Left lung (tissue), 10 donors: ENCODE data around the gene EVA1C. TPM values are rescaled to one million over a fixed set of nuclear protein-coding genes. Genes with fewer than 3 reads are reported as not detected.

Experiments used
- ATAC-seq: fragments of 200-7000 bp; cut with Tn5 transposase; one replicate; pipeline ENCODE4 v1.9.1; 2020; ENCODE audit warnings: moderate library complexity
- DNase-seq, 4 donors: peaks; one replicate each; pipeline ENCODE4 v3.0.0-alpha.2; 2013 to 2020
- H3K27ac ChIP-seq, 2 donors: fragments of 200-600 bp; sonication (generic) in 1 of 2; one replicate each; pipeline versions ENCODE4 v1.5.0 to v1.8.0; 2020 to 2021
- H3K27me3 ChIP-seq, 2 donors: fragments of 200-600 bp; sonication (generic) in 1 of 2; one replicate each; pipeline versions ENCODE4 v1.5.0 to v1.8.0; 2020 to 2021
- H3K36me3 ChIP-seq, 2 donors: fragments of 200-600 bp; sonication (generic) in 1 of 2; one replicate each; pipeline versions ENCODE4 v1.5.0 to v1.8.0; 2020 to 2021
- H3K4me1 ChIP-seq, 2 donors: fragments of 200-600 bp; one replicate each; pipeline ENCODE4 v1.8.0; 2021
- H3K4me3 ChIP-seq, 2 donors: fragments of 200-600 bp; sonication (generic) in 1 of 2; one replicate each; pipeline versions ENCODE4 v1.5.0 to v1.8.0; 2020 to 2021; ENCODE audit warnings: mild to moderate bottlenecking in 1 of 2
- H3K9me3 ChIP-seq, 2 donors: fragments of 200-600 bp; sonication (generic) in 1 of 2; one replicate each; pipeline versions ENCODE4 v1.5.0 to v1.8.0; 2020 to 2021
- intact Hi-C, 2 donors: fragments of 100-400 bp; cut with DNase I; formaldehyde crosslinking; loops; one replicate each; pipeline versions ENCODE4 v1.11.2 to v1.14.2; 2022
- polyA plus RNA-seq, 6 donors: library from polyadenylated mRNA; unstranded; fragments of 120-200 nt; gene quantifications; one replicate each; pipeline ENCODE4 v1.2.1, GENCODE V29; 2013; ENCODE audit not compliant: insufficient read length in 6 of 6
- total RNA-seq, 2 donors: library from RNA; stranded (reverse); fragmentation: NEBNext Ultra II Directional; extraction: Animal tissue kit (Norgen Biotek cat#: 25700); gene quantifications; one replicate each; pipeline ENCODE4 v1.2.1, GENCODE V29; 2021
- TF ChIP-seq, protein P1 (sequence below), 2 donors: fragments of 200-600 bp; sonication (generic) in 1 of 2; IDR thresholded peaks; one replicate each; pipeline versions ENCODE4 v1.5.0 to v1.8.0; 2021; ENCODE audit warnings: antibody characterized with exemption in 2 of 2
- donor health status: DM: no; HTN: yes; CAD: no.
- donor health status: DM: no; HTN: no; CAD: no.

The EVA1C gene
- total and polyA plus RNA-seq, 8 donors = 2.9 to 29.8 (median 4.3) TPM

DNA sequence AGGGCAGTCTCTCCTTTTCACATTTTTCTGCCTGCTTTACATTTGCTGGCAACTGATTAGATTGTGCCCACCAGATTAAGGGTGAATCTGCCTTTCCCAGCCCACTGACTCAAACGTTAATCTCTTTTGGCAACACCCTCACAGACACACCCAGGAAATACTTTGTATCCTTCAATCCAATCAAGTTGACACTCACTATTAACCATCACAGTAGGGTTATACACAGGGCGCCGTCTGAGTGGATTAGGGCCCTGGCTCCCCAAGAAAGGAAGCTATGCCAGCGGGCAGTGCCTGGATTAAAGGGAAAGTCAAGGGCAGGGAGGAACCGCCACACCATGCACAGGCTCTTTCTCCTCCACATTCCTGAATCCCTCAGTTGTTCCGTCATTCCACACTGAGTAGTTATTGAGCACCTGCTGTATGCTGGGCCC lies 56.2 kb downstream of the EVA1C start:
- ATAC-seq (no peak), DNase-seq (peak in 1 of 4 donors; percentile 9)
- TF ChIP-seq, protein P1, sequence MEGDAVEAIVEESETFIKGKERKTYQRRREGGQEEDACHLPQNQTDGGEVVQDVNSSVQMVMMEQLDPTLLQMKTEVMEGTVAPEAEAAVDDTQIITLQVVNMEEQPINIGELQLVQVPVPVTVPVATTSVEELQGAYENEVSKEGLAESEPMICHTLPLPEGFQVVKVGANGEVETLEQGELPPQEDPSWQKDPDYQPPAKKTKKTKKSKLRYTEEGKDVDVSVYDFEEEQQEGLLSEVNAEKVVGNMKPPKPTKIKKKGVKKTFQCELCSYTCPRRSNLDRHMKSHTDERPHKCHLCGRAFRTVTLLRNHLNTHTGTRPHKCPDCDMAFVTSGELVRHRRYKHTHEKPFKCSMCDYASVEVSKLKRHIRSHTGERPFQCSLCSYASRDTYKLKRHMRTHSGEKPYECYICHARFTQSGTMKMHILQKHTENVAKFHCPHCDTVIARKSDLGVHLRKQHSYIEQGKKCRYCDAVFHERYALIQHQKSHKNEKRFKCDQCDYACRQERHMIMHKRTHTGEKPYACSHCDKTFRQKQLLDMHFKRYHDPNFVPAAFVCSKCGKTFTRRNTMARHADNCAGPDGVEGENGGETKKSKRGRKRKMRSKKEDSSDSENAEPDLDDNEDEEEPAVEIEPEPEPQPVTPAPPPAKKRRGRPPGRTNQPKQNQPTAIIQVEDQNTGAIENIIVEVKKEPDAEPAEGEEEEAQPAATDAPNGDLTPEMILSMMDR (IDR thresholded peaks at IDR 0.05) = no peak
- no peaks in the 10 kb centered on the region for H3K27me3 ChIP-seq
- H3K36me3 ChIP-seq = peaks cover 0 to 59% of the 10 kb centered on the region in 2 donors
- no peak overlapping the region for H3K4me3 ChIP-seq
- intact Hi-C loops = no loop called here
- no peaks in the 10 kb centered on the region for H3K9me3 ChIP-seq
- H3K4me1 ChIP-seq = peaks cover under 1 to 2% of the 10 kb centered on the region in 2 donors
- no peak overlapping the region for H3K27ac ChIP-seq

DNA sequence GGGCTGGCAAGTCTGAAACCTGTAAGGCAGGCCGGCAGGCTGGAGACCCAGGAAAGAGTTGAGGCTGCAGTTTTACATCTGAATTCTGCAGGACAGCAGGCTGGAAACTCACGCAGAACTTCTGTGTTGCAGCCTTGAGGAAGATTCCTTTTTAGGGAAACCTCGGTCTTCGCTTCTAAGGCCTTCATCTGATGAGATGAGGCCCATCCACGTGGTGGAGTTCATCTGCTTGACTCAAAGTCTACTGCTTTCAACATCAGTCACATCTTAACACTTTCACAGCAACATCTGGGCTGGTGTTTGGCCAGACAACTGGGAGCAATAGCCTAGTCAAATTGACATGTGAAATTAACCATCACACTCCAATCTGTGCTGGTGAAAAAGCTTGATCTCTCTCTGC lies 57.1 kb downstream of the EVA1C start:
- TF ChIP-seq, protein P1 (IDR thresholded peaks at IDR 0.05) = no peak
- Histone ChIP-seq H3K27me3 (no peaks in the 10 kb centered on the region), H3K4me1 (peaks cover 0 to under 1% of the 10 kb centered on the region in 2 donors), H3K4me3 (no peak overlapping the region), H3K27ac (no peak overlapping the region), H3K9me3 (no peaks in the 10 kb centered on the region), H3K36me3 (peaks cover 0 to 67% of the 10 kb centered on the region in 2 donors)
- ATAC-seq (no peak), DNase-seq (no peak)
- intact Hi-C loops = no loop called here

DNA sequence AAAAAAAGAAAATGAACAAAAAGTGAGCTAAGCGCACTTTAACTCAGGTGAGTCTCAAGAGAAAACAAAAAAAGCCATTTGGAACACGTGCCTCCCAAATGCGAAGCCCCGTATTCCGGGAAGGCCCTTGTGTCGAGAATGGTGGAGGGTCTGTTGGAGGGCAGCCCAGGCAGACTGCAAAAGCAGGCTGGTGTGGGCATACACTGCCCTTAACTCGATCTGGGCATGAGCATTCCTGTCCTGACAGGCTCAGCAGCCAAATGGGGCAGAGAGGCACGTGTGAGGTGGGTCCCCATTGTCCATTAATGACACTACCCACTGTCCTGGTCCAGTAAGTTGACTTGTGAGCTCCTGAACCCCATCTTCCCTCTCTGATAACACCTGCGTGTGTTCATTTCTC lies 57.7 kb downstream of the EVA1C start:
- H3K36me3 ChIP-seq = peaks cover 0 to 67% of the 10 kb centered on the region in 2 donors
- intact Hi-C loops = no loop called here
- no peak overlapping the region for H3K4me3 ChIP-seq
- H3K9me3 ChIP-seq = no peaks in the 10 kb centered on the region
- TF ChIP-seq, protein P1 (IDR thresholded peaks at IDR 0.05) = no peak
- DNase-seq = peak in 1 of 4 donors; percentile 13
- ATAC-seq = no peak
- peaks cover 0 to 6% of the 10 kb centered on the region in 2 donors for H3K4me1 ChIP-seq
- no peaks in the 10 kb centered on the region for H3K27me3 ChIP-seq
- H3K27ac ChIP-seq = no peak overlapping the region

DNA sequence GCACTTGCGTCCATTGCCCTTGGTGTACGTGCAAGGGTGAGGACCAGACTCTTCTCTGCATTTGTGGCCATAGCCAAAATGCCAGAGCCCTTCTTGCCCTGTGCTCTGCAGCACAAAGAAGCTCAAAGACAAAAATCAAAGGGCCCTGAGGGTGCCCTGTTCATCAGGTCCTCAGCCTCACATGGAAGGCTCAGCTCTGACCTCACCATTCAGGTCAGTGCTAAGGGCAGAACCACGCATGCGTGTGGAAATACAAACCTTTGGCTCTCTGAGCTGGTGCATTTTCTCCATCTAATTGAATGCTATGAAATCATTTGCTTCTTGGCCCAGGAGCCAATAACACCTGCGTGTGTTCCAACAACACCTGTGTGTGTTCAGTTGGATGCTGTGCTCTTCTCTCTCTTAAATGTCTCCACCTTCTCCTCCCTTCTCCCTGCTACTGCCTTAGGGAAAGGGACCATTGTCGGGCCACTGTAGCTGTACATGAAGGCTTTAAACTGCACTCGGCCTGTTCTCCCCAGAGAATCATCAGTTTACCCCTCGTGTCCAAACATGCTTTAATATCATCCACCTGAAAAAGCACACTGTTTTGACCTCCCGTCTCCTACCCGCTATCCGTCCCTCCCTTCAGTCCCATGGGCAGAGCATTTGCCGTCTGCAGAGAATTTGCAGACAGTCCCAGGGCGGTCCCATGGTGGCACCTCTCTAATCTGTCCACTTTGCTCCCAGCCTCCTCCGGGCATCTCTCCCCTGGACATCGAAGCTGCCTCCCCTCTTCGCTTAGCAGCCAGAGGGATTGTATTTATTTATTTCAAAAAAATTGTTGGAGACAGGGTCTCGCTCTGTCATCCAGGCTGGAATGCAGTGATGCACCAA lies 60.6 kb downstream of the EVA1C start:
- intact Hi-C loops = no loop called here
- ATAC-seq (no peak), DNase-seq (no peak)
- Histone ChIP-seq H3K4me3 (no peak overlapping the region), H3K27me3 (no peaks in the 10 kb centered on the region), H3K36me3 (peaks cover 0 to 51% of the 10 kb centered on the region in 2 donors), H3K27ac (no peak overlapping the region), H3K9me3 (no peaks in the 10 kb centered on the region), H3K4me1 (peaks cover 0 to 21% of the 10 kb centered on the region in 2 donors)
- TF ChIP-seq, protein P1 (IDR thresholded peaks at IDR 0.05) = no peak
